Measurements from ENCODE around the gene EFEMP1.

Gene EFEMP1

DNA sequence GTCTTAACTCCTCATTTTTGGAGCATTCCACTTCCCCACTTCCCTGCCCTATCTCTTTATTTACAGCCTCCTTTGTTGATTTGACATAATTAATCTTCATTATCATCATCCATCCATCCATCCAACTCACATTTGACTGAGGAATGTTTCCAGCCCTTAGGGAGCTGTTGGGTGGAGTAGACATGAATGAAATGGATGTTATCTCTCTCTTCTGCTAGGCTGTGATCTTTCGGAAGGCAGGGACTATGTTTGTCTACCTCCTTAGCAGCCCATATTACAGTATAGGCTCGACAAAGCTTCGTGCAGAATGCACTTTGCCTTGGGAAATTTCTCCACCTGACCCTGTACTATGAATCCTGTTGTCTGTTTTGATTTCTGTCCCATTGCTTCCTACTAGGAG lies 7.7 kb upstream of the EFEMP1 start:
- DNase-seq: no peak

DNA sequence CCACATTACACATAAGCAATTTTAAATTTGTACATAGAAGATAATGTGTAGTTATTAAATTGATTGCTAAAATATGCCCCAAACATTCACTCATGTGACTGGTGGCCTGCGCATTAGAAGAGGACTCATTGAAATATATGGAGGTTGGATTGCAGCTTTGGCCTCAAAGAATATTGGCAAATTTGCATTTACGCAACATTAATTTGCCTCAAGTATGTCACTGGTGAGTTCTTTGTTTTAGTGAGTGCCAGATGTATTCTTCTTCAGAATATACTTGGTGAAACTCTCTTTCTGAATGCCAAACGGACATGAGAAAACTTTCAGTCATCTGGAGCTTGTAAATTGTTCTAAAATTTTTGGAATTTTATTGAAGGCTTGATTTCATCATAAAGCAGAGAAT lies 5.9 kb upstream of the EFEMP1 start:
- no peak for DNase-seq

DNA sequence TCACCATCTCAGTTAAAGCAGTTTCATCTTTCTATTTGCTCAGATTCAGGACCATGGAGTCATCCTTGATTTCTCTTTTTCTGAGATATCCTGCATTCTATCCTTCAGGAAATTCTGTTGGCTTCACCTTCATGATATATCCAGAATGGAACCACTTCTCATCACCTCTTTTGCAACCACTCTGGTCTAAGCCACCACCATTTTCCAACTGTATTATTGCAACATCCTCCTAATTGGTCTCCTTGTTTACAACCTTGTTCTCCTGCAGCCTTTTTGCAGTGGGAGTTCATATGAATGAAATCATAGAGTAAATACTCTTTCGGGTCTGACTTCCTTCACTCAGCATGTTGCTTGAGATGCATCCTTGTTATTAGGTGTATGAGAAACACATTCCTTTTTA lies 3.4 kb upstream of the EFEMP1 start:
- no peak for DNase-seq

DNA sequence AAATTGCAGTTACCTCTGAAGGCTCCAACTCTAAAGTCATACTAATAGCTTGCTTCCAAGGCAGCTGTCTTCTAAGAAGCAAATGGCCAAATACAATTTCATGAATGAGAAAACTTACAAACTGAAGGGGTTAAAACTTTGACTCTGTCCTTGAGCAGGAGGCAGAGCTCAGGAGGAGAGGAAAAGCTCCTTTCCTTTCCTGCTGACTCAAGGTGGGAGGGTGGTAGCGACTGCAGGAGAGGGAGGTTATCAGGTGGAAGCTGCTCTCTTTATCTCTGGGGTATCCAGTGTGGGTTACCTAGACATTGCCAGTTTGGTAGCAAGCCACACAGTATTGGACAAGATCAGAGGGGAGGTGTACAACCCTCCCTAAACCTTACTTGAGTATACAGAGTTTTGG lies 2.7 kb upstream of the EFEMP1 start:
- no peak for DNase-seq

DNA sequence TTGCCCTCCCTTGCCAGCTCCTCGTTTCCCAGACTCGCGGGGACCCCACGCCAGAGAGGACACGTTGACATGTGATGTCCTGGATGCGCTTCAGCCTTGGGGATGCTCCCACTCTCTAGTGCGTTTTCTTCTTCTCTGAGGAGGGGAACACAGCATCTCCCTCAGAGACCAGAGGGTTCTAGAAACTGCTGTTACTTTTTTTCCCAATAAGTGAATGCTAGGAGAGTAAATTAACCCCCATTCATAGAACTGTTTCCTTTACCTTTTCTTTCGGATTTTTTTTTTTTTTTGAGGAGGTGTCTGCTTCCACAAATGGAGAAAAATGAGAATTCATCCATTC lies 370 bp upstream of the EFEMP1 start:
- DNase-seq: no peak

DNA sequence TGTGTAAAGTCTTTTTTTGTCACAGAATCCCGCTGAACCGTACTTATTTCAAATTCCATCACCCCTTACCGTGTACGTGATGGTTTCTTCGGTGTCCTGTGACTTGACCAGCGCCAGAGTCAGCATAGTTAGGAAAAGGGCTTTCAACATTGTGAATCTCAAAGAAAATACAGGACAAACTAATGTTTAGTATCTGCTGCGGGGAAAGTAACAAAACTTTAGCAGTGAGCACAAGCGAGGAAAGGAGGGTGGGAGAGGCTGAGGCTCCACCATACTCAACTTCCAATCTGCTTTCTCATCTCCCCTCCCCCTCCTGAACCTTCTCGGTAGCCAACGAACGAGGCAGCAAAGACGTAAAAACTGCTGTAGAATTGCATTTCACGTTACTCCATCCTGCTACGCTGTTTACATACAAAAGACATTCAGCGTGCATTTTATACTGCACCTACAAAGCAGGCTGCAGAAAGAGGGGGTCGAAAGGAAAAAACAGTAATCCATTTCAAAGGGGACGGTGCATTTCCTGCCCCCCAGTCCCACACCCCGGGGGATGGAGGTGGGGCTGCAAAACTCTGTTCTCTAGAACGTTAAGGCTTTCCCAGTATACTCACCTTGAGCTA lies 1.2 kb downstream of the EFEMP1 start:
- no peak for DNase-seq

DNA sequence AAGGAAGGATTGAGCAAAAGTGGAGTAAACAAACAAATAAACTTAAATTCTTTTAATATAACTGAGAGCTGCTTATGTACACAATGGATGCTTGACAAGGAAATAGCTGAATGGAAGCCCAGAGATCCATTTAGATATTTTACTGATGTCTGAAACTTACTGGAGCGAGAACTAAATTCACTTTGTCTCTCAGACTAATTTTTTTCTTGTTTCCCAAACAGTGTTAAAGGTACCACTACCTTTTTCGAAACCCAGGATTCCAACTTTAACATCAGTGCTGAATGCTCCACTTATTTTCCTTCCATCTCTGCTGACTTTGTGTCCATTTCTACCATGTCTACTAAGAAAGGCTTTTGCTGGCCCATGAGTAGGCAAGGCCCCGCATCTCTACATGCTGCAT lies 4.0 kb downstream of the EFEMP1 start:
- DNase-seq: no peak

DNA sequence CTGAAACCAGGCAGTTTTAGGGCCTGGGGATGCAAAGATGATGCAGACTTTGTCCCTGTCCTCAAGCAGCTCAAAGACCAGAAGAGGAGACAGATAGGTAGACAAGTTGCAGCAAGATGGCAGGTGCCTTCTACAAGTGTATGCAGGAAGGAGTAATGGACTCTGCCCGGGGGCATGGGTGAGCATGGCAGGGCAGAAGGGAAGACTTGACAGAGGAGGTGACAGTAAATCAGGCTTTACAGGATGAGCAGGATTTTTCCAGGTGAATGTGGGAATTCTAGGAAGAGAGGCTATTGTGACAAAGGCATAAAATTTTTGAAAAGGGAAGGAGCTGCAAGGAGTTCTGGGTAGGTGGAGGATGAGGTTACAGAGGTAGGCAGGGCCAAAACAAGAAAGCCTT lies 4.7 kb downstream of the EFEMP1 start:
- DNase-seq: no peak

DNA sequence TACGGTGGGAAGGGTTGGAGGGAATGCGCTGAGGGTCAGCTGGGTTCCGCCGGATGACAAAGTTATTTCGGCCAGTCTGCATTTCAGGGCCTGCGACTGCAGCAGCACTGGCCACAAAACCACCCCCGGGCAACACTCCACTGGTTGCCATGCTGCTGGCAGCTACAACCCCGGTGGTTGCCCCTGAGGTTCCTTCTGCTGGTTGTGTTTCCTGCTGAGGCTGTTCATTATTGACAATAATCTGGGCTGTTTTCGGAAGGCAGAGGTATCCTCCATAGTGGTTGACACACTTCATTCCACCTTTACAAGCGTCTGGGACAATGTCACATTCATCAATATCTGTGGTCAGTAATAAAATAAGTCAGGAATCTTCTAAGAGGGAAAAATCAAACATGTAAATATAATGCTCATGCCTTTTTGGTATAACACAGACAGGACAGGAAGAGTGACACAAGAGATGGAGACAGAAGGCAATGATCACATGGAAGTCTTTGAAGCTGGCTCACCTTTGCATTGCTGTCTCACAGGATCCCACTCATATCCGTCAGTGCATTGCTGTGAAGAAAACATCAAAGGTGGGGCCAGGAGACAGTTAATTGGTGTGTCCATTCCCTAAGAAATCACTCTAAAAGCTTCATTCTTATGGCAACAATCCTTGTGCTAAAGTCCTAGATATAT lies 5.7 kb downstream of the EFEMP1 start:
- DNase-seq: no peak

DNA sequence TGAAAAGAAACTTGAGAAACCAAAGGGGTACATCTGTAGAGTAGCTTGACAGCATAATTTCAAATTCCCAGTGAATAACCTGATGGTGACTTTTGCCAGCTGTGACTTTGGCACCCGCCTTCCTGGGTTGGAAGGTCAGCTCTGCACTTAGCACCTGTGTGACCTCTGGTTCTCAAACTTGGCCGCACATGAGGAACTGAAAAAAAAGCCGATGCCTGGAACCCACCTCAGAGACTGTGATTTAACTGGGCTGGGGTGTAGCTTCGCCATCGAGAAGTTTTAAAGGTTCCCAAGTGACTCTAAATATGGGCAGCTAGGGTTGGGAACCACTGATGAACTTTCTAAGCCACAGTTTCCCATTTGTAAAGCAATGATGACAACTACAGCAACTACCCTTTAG lies 6.5 kb downstream of the EFEMP1 start:
- no peak for DNase-seq

DNA sequence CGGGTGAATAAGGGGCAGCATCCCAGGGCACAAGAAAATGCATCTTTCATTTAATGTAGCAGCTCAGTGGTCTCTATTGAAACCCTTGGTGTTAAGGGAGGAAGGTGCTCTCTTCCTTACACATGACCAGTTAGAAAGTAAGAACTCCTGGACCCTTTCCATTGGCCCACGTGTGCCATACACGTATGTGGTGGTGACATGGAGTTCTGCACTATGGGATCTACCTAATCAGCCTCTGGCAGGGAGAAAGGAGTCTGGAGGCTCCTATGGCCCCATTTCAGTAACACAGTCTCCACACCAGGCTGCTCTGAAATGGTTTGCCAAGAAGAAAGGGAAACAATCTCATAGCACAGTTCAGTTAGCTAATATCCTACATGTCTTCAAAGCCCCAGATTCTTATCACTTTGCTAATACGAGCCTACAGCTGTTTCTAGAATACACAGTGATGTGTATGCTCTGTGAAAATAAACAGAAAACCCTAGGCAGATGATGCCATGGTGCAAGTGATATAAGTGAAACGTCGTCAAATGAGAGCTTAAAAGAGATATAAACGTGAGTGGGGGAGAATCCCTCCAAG lies 7.0 kb downstream of the EFEMP1 start:
- DNase-seq: no peak

DNA sequence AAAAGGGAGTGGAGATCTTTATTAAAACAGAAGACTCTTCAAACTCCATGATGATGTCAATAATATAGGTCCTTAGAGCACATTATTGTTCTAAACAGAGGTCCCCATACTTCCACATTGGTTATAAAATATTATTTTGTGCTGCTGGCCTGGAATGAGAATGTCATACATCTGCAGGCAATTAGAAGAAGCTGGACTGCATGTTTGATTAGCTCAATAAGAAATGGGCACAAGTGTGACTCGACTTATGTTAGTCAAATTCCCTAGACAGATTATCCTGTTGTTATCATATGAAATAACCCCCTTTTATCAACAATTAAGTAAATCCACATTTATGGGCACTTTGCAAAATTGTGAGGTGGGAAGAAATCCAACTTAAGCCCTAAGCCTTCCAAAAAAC lies 8.8 kb downstream of the EFEMP1 start:
- no peak for DNase-seq

DNA sequence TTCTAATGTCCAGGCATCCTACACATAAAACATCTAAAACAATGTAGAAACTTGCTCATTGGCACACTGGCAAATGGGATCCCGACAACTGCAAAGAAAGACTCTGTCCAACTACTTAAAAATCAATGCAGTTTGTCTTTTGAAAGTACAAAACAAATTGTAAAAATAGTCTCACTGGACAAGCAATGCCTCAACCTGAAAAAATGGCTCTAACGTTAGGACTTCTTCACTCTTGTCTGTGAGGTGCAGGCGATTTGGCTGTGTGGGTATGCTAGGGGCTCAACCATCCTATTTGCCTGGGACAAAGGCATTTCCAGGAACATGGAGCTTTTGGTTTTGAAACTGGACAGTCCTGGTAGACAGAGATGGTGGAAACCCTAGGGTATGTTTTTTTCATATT lies 10.7 kb downstream of the EFEMP1 start:
- no peak for DNase-seq

DNA sequence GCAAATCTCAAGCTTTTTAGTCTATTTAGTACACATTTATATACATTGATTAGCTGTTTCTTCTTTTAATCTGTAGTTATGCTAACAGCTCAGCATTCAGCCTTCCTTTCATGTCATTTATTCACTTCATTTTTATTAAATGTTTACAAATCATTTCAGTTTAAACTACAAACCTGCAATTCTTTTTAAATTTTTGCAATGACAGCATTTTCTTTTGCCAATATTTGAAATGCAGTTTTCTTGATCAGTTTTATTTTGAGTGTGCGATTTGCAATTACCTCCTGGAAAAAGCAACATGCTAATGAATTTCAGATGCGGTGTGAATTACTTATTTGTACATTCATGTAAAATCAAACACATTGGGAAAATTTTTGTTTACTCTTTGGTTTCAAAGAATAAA lies 13.5 kb downstream of the EFEMP1 start:
- DNase-seq: no peak

DNA sequence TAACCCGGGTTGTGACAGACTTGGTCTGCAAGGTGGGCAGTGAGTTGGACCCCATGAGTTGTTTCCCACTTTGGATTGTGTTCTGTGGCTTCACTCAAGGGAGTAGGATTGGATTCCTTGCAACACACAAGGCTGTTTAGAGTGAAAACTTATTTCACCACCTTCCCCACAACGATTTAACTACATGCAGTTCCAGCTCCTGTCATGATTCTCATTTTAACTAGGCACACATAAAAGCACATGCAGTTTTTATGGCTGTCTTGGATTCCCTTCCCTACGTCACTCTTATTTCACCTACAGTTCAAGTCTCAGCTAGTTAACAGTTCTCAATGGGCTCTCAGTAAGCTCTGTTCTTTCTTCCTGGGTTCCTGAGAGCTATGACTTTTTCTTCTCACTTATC lies 15.9 kb downstream of the EFEMP1 start:
- no peak for DNase-seq

DNA sequence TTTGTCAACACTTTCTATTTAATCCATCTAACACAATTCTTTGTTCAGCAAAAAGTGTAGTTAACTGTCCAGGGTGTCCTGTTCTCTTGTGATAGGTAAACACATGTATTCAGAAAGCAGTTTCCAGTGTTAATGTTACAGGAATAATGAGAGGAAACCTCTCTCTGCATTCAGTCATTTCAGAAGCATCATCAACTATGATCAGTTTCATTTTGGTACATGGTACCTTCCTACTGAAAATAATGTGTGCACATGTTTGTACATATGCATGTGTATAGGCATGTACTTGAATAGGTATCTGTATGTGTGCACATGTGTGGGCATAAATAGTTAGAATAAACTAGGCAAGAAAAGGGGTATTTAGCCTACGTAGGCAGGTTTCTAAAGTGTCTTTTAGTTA lies 16.6 kb downstream of the EFEMP1 start:
- DNase-seq: no peak

DNA sequence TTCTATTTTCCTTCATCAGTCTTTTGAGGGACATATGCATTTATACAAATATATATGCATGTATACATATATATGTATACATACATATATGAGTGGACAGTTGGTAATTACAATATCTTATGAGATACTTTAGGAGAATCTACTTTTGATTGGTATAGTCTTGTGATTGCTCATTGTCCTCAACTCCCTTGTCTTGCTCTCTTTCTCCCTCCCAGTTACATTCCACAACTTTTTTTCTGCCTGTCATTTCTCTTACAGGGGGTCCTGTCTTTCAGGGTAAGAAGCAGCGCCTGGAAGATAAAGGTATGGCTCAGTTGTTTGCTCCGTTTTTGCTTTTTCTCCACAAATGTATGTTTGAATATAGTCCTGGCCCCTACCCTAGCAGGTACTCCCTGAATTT lies 19.9 kb downstream of the EFEMP1 start:
- DNase-seq: no peak

DNA sequence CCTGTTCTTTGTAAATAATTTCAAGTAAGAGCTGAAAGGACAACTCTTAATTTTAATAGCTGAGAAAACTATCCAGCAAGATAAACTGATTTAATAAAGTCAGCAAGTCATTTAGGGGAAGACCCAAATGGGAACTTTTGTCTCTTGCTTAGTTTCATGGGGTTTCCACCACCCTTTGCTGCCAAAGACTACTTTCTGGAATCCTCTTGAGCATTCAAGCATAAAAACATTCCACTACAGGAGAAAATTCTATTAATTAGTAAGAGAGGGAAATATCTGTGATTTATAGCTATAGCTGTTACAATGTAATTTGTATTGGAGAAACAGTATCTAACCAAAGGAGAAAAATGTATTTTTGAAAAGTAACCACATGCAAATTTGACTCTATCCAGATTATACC lies 20.6 kb downstream of the EFEMP1 start:
- no peak for DNase-seq

DNA sequence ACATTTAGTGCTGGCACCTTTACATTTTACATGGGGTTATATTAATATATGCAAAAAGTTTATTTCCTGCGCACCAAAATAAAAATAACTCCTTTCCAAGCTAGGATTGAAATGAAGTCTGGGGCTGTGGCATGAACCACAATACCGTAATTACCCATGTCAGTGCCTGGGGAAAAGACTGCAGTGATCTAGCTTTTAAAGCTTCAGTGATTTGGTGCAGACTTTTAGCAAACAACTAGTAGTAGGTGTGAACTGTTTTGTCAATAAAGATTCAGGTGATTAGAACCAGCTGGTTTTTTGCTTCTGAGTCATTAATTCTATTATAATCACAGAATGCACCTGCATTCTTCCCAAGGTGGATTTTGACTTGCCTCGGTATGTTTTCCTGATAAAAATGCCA lies 21.2 kb downstream of the EFEMP1 start:
- DNase-seq: no peak

DNA sequence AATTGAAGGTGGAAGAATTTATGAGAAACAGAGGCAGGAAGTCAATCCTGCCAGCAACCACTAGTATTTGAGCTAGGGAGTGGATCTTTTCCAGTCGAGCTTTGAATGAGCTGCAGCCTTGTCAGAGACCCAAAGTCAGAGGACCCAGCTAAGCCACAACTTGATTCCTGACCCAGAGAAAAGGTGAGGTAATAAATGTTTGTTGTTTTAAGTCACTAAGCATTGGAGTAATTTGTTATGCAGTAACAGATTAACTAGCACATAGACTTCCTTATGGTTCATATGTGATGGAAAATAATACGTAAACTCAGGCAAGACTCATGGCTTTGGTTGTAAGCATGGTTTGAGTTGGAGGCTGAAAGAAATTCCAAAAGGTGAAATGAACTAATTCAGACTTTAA lies 21.6 kb downstream of the EFEMP1 start:
- DNase-seq: no peak

DNA sequence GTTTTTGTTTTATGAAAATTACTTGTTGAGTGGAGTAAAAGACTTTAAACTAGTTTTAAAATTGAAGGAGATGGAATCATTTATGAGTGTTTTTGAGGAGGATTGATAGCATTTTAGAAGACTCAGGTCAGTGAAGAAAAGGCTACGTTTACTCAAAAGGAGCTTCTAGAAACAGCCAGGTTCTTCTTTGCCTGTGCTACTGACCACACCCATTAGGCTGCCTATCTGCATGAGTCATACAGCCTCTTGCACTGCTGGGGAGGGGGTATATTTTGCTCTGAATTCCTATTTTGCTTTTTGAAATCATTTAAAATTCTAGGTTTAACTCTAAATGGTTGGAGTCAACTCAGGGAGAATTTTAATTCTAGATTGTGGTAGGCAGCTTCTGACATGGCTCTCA lies 22.3 kb downstream of the EFEMP1 start:
- DNase-seq: no peak

DNA sequence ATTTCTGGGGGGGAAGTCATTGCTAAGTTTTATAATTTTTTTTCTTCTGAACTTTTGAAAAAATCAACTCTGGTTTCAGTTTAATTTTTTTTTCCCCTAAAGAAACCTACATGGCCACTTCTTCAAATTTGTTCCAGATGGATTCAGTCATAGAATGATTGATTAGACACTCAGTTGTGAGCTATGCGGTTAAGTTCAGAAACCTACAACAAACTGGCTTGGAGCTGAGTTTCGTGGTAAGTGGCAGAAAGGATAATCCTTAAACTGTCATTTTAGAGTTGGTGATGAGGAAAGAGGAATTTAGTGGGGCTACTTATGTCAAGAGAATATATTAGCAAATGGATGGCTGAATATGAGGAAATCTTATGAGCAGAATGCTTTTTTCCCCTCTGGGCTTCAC lies 23.7 kb downstream of the EFEMP1 start:
- no peak for DNase-seq

DNA sequence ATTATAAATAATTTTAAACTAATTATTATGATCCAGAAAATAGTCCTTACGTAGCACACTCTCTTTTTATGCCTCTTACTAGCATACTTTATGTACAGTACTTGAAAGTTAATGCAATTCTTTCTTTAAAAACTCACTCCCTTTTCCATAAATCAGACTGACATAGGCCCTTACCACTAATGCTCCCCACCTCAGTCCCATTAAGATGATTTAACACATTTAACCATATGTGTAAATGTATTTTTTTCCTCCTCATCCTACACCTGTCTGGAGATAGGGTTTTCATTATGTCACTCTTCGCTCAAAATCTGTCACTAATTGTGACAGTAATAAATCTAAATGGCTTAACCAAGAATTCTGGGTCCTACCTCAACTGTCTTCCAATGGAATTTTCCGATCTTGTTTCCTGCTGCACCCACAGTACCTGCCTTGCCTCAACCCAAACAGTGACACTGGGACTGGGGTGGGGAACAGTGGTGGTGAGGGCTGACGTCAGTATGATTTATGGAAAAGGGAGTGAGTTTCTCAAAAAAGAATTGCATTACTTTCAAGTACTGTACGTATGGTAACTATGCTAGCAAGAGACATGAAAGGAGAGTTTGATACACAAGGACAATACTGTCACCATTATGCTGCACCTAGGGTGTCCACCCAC lies 25.1 kb downstream of the EFEMP1 start:
- DNase-seq: no peak

DNA sequence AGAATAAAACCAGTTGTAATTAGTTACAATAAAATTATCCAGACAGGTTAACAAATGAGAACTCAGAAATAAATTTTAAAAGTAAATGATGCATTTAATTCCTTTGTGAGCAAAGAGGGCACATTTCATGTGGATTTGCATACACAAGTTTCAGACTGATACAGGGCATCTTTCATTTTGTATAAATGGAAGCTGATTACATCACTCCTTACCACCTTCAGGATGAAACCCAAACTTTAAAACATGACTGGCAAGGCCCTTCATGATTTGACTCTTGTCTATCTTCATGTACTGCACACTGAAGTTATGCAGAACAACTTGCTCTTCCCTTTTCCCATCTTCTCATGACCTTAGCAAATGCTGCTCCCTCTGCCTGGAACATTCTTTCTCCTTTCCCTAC lies 26.9 kb downstream of the EFEMP1 start:
- DNase-seq: no peak

DNA sequence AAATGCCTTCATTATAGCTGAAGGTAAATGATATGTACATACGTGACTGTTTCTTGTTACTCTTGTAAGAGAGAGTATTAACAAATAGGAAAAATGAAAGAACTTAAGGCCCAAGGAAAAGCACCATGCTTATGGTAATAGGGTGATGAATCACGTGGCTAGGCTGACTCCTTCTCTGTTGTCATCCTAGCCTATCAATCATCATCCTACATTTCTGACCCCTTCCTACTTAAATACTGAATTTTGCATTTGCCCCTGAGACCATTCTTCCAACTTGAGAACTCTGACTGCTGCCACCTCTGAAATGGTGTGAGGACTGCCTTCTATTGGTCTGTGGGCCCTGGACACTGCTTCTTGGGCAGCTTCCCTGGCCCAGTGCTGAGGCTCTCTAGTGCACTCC lies 28.9 kb downstream of the EFEMP1 start:
- no peak for DNase-seq
